Stimulated activated CD4-positive, alpha-beta T cell treated with anti-CD3 and anti-CD28 coated beads, Interleukin-12 subunit alpha, Interleukin-12 subunit beta, amount 100 ng/mL, for 48 hours (primary cell): ENCODE measurements around the gene DNAJB13.
"Not testable (repeated sequence)": the region's sequence is repeated elsewhere in the genome, so short reads cannot be mapped to it uniquely, and the experiment has no call there.

Experiments
- DNase-seq, 3 donors: peaks; one replicate each; pipeline ENCODE4 v3.0.0-alpha.2; 2020; ENCODE audit warnings: low read depth in 2 of 3, low spot score in 1 of 3

Gene DNAJB13, protein sequence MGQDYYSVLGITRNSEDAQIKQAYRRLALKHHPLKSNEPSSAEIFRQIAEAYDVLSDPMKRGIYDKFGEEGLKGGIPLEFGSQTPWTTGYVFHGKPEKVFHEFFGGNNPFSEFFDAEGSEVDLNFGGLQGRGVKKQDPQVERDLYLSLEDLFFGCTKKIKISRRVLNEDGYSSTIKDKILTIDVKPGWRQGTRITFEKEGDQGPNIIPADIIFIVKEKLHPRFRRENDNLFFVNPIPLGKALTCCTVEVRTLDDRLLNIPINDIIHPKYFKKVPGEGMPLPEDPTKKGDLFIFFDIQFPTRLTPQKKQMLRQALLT

DNA sequence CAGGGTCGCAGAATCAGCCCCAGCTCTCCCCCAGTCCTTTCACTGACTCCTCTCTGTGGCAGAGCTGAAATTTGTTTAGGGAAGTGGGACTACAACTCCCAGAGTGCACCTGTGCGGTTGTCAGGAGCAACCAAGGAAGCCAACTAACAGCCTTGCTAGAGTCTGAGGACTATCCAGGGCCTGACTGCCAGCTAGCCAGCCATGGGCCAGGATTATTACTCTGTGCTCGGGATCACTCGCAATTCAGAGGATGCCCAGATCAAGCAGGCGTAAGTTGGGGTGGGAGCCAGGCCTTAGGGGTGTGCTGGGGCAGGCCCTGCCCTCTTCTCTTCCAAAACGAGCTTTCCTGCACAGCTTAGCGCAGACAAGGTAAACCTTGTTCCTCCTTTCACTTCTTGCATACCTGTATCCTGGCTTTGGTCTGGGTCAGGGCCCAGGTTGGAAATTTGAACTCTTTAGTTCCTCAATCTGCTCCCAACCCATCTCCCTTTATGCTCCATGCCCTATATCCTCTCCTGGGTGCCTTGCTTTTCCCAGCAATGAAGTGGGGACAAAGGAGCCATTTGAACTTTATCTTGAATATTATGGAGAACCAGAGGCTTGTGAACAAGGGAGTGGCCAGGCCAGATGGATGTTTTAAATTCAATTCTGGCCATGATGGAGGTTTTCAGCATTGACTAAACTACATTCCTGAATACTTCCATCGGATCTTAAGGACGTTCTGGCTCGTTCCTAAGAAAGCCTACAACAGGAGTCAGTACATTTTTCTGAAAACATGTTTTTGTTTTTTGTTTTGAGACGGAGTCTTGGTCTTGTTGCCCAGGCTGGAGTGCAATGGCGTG is at the start of gene DNAJB13:
TSS of gene DNAJB13 (plus strand) at position 158 of the 842 bp plus-strand sequence. CDS start at position 202, 44 bp downstream.
- DNase-seq = no peak

DNA sequence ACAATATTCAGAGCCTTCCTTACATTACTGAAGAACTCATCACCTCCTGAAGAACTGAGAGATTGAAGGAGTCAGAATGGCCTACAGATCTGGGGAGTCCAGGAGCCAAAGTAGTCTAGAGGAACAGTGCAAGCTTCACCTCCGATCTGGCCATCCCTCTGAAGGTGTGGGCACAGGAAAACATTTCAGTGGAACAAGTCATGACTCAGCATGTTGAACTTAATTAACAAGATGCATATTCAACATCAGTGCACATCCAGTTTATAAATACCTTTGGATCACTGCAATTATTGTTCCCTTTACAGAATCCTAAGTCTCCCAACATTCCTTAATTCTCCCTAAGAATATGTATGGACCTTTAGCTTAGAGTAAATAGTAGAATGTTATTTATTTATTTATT is 48.5 kb upstream of the DNAJB13 start:
- no peak for DNase-seq

DNA sequence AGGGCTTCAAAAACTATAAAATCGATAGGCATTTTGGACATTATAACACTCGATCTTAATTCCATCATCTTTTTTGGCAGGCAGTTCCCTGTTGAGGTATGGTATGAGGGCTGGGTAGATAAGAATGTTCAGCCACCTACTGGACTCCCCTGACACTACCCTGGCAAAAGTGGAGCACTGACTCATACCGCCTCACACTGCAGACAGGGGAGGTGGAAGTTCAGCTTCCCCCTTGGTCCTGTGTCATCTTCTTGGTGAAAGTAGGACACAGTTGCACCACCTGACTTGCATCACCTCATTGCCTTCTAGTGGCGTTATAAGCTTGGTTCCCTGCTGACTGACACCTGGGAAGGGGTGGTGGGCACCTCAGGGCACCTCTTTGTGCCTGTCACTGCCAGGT is 43.6 kb upstream of the DNAJB13 start:
- DNase-seq = no peak

DNA sequence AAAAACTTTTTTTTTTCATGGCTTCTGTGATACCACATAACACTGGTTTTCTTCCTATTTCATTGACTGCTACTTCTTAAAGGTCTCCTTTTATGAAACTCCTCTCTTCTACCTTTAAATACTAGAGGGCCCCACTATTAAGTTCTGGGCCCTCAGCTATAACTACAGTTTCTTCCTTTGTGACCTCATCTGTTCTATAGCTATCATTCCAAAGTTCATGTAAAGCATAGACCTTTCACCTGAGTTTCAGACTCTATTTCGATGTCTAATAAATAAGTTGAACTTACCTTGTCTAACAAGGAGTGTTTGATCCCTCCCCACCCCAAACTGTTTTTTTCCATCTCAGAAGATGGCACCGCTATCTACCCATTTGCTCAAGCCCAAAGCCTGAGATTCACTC is 38.8 kb upstream of the DNAJB13 start:
- DNase-seq = no peak

DNA sequence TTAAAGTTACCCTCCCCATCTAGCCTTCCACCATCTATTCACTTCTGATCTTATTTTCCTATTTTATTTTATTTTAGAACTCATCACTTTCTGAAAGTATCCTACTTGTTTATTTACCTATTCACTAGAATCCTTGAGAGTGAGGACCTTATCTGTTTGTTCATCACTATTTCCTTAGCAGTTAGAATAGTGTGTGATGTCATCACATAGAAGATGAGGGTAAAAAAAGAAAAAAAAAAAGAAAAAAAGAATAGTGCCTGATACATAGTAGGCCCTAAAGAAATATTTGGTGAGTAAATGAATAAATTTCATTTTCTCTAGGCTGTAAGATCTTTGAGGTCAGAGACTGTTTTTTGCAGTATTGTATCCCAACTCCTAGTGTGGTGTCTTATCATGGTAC is 37.4 kb upstream of the DNAJB13 start:
- DNase-seq = no peak

DNA sequence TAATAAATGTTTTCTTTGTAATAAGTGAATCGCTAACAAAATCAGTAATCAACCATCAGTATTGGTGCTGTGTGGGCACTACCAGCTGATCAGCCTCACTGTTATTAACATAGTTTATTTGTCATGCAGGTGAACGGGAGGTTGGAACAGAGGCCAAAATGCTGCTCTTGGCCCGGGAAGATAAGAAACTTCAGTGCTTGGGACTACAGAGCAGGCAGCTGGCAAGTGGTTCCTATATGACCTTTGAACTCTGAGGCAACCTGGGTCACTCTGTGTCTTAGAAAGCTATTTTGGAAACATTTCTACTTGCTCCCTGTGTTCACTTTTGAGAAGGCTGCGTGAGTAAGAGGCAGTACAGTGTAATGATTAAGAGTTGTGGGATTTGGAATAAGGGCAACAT is 36.5 kb upstream of the DNAJB13 start:
- DNase-seq = no peak

DNA sequence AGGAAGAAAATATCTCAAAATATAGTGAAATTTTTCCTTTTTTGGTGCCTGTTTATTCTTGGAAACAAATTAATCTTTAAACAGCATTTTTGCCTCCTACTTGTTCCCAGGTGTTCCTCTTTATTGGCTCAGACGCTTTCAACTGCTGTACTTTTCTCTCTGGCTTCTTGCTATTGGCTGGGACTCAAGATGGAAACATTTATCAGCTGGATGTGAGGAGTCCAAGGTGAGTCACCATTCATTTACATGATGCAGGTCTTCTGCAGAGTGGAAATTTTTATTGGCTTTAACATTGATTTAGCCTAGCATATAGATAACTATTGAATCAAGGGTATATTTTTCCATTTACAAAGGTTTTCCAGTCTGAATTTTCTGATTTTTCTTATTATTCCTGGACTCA is 34.4 kb upstream of the DNAJB13 start:
- DNase-seq = no peak

DNA sequence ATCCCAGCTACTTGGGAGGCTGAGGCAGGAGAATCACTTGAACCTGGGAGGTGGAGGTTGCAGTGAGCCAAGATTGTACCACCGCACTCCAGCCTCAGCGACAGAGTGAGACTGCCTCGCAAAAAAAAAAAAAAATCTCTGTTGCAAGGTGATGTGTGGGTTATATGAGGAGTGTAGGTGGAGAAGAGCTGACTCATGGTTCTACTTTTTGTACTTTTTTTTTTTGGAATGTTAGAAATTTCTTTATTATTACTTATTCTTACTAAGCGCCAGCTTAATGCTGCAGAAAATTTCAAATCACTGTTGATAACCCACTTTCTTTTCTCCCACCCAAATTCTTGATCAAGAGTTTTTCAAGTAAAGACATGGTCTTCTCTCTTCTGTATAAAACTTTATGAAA is 29.6 kb upstream of the DNAJB13 start:
- no peak for DNase-seq

DNA sequence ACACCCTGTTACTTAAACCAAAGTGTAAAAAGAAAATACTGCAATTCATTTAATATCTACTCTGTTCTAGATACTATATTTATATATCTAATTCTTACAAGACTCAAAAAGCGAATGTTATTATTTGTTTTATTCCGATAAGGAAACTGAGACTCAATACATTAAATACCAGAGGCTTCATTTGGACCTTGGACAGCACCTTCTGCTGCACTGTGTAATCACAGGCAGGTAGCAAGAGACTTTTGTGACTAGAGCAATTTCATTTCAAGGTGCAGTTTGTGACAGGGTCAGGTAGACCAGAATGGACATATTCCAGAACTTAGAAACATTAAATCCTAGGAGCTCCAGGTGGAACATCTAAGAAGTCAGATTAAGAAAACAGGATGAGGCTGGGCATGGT is 21.4 kb upstream of the DNAJB13 start:
- DNase-seq = no peak

DNA sequence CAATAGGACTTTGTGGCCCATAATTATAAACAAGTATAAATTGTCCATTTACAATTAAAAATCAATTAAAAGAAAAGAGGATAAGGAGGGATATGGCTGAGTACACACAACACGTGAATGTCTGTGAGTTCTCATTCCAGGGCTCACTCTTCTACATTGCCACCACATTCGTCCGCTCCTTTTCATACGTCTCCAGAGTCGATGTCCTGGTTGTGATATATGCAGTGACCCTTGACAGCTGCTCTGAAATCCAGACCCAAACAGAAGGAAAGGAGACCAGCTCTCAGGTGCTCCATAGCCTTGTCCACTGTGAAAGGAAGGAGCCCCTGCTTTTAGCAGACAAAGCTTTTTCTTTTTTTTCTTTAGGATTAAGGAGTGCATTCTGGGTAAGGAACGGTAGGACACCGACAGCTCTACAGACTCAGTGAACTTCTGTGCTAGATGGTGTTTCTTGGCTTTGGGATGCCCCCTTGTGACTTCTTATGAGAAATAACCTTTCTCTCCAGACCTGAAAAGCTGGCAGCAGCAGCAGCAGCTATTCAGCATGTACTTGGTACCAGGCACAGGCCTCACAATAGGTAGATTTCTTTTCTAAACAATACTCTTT is 19.7 kb upstream of the DNAJB13 start:
- no peak for DNase-seq

DNA sequence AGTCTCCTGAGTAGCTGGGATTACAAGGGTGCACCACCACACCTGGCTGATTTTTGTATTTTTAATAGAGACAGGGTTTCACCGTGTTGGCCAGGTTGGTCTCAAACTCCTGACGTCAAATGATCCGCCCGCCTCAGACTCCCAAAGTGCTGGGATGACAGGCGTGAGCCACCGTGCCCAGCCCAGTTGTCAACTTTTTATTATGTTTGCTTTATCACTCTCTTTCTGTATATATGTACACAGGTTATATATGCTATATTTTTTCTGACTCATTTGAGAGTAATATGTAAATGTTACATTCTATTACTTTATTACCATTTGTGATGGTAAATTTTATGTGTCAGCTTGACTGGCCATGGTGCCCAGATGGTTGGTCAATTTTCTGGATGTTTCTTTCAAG is 18.9 kb upstream of the DNAJB13 start:
- DNase-seq = no peak

DNA sequence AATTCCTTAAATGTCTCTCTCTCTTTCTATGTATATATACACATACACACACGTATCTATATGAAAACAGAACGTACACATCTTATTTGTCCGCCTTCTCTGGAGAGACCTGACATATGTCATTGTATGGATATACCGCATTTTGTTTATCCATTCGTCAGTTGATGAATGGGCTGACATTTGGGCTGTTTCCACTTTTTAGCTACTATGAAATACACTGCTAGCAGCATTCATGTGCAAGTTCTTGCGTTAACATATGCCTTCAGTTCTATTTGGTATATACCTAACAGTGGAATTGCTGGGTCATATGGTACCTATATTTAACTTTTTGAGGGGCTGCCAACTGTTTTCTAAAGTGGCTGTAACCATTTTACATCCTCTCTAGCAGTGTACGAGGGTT is 18.0 kb upstream of the DNAJB13 start:
- DNase-seq = no peak

DNA sequence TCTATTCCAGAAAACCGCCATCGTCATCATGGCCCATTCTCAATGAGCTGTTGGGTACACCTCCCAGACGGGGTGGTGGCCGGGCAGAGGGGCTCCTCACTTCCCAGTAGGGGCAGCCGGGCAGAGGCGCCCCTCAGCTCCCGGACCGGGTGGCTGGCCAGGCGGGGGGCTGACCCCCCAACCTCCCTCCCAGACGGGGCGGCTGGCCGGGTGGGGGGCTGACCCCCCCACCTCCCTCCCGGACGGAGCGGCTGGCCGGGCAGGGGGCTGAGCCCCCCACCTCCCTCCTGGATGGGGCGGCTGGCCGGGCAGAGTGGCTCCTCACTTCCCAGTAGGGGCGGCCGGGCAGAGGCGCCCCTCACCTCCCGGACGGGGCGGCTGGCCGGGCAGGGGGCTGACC is 14.8 kb upstream of the DNAJB13 start:
- DNase-seq = not testable (repeated sequence)

DNA sequence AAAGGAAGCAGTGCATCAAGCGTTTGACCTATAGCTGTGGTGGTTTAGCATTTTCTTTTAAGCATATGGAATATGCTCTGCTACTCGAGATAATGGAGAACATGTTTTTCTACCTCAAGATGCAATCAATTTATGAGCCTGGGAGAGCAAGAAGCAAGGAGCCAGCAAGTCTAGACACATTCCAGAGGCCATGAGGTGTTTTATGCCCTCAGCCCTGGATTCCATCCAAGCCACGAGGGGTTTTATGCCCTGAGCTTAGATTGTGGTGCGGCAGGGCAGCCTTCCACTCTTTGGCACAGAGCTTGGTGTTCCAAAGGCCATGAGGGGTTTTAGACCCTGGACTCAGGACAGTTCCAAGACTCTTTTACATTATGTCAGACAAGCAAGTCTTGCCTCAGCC is 11.7 kb upstream of the DNAJB13 start:
- no peak for DNase-seq

DNA sequence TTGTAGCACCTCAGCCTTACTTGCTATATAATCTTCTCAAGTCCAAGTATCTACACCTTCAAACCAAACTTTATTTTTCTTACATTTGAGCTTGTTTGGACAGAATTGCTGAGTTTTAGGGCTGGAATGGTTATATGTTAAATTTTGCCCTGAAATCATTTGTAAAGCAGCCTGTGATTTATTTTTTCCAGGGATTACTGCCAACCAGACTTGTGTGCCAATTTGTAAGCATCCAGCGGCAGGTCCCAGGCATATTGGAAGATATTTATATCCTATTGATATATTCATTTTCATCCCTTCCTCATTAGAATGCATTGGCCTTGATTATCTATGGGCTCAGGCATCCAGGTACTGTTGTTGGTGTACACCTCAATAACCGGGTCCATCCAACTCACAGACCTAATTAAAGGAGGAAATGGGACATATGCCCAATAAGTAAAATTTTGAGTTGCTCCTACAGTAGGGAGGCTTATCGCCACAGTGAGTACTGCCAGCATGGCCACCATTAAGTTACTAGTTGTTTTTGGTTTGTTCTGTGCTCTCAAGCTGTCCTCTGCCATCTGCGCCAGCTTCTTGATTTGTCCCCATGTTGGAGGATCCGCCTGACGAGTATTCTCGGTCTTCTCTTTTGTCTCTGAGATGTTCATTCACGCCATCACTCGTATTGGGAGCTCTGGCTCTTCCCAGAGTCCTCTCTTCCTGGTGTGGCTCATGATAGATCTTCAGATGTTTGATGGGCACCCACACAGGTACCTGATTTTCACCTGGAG is 9.8 kb upstream of the DNAJB13 start:
- DNase-seq = no peak

DNA sequence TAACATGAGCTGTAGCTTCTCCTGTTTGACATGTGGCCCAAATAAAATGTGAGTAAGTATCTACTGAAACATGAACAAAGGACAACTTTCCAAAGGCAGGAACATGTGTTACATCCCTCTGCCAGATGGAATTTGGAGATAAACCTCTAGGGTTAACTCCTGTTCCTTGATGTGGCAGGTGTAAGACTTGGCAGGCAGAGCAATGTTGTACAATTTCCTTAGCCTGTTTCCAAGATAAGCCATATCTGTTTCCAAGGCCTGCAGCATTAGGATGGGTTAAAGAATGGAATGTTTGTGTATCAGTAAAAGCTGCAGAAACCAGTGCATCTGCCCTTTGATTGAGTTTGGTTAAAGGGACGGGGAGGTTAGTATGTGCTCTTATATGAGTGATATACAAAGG is 8.8 kb upstream of the DNAJB13 start:
- no peak for DNase-seq

DNA sequence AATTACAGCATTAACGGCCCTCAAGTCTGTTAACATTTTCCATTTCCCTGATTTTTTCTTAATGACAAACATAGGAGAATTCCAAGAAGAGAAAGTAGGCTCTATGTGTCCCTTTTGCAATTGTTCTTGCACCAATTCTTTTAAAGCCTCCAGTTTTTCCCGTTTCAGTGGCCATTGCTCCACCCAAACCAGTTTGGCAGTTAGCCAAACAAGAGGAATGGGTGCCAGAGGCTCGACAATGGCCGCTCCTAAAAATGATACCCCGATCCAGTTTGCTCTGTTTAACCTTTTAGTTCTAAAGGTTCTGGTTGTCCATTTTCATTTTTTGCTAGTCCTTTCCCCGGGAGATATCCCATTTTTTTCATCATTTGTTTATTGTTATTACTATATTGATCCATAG is 6.7 kb upstream of the DNAJB13 start:
- no peak for DNase-seq

DNA sequence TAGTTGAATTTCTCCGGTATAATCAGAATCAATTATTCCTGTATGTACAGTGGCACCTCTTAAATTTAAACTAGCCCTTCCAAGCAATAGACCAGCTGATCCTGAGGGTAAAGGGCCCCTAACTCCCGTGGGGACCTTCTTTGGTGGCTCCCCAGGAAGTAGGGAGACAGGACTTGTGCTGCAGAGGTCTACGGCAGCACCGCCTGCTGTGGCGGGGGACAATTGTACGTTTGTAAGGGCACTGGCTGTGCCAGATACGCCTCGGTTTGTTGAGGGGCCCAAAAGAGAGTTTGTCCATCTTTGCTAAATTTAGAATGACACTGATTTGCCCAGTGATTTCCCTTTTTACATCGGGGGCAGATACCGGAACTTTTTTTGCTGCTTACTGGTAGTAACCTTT is 5.9 kb upstream of the DNAJB13 start:
- no peak for DNase-seq

DNA sequence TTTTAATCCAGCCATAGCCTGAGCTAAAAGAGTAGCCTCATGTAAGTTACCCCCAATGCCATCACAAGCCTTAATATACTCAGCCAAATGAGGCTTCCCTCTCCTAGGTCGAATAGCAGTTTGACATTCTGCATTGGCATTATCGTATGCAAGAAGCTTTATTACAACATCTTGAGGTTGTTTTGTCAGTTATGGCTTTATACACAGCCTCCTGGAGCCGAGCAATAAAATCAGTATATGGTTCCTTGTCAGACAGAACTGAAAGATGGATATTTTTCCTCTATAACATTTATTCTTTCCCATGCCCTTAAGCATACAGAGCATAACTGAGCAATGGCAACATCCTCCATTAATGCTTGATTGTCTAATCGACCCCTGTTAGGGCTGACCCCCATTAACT is 5.4 kb upstream of the DNAJB13 start:
- DNase-seq = no peak

DNA sequence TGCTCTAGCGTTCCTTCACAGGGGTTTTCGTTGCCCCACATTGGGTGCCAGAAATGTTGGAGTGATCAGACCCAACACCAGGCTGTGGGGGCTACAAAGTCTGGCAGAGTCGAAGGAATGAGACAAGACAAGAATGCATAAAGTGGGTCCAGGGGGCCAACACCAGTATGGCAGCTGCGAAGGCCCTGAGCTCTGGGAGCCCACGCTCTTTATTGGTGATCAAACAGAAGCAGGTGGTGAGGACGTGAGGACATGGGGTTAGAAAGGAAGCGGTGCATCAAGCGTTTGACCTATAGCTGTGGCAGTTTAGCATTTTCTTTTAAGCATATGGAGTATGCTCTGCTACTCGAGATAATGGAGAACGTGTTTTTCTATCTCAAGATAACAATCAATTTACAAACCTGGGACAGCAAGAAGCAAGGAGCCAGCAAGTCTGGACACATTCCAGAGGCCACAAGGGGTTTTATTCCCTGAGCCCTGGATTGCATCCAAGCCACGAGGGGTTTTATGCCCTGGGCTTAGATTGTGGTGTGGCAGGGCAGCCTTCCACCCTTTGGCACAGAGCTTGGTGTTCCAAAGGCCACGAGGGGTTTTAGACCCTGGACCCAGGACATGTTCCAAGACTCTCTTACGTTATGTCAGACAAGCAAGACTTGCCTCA is 3.9 kb upstream of the DNAJB13 start:
- DNase-seq = no peak

DNA sequence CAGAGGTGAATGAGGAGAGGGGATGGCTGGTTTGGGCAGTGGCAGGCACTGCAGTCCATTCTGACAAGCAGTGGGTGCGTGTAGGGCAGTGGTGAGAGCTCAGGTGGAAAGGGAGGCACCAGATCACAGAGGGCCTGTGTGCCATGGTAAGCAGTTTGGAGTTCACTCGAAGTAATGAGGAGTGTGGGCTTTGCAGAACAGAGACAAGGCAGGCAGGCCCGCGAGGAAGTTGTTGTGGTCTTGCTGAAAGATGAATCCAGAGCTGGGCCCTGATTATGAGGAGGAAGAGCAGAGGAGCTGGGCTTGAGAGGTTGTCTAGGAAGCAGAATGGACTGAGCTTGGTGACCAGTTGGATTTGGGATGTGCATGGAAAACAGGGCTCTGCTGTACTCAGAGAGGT is 1.6 kb upstream of the DNAJB13 start:
- DNase-seq = no peak
